BJ (cell line): ENCODE measurements around the gene DMPK. TPM values are rescaled to one million over a fixed set of nuclear protein-coding genes. Genes with fewer than 3 reads are reported as not detected.
A peak's percentile ranks its signal among the peaks of the same experiment; 100 is the strongest.

Source experiments
- CTCF ChIA-PET: fragments of 350-600 bp; formaldehyde crosslinking; extraction: SDS; loops from one replicate; lab custom pipeline; 2021; ENCODE audit warnings: antibody characterized with exemption, inconsistent platforms; lab: Yijun Ruan, JAX
- POLR2A ChIA-PET: fragments of 300-600 bp; sonication (Branson Sonifier 250); formaldehyde crosslinking; extraction: SDS; loops from one replicate; lab custom pipeline; 2021; ENCODE audit warnings: antibody characterized with exemption; lab: Charles Lee
- DNase-seq: peaks from one replicate; pipeline ENCODE4 v3.0.0-alpha.2; 2011; ENCODE audit warnings: low read depth
- H3K27me3 ChIP-seq: 2 replicates; pipeline ENCODE4 v1.6.0; 2011; ENCODE audit warnings: low read length; ENCODE audit not compliant: control insufficient read depth, insufficient read depth
- H3K36me3 ChIP-seq: 2 replicates; pipeline ENCODE4 v1.5.1; 2011; ENCODE audit warnings: low read length; ENCODE audit not compliant: control insufficient read depth, insufficient read depth
- H3K4me3 ChIP-seq: 2 replicates; pipeline ENCODE4 v1.5.1; 2011; ENCODE audit warnings: low read depth, mild to moderate bottlenecking, control low read depth, low read length
- CTCF ChIP-seq: IDR thresholded peaks from 2 replicates; pipeline ENCODE4 v1.5.1; 2011; ENCODE audit warnings: low read depth, mild to moderate bottlenecking, control low read depth, inconsistent platforms, low read length, moderate library complexity; ENCODE audit not compliant: insufficient read depth
- polyA plus RNA-seq: library from polyadenylated mRNA; depleted of rRNA; stranded (reverse); fragments of >200 nt; gene quantifications from 2 replicates; pipeline ENCODE4 v1.2.3, GENCODE V29; 2011

DMPK gene
- polyA plus RNA-seq, 1 experiment = 131 TPM

- Histone ChIP-seq H3K36me3 (no peaks in the 10 kb centered on the region), H3K4me3 (no peak overlapping the region), H3K27me3 (no peaks in the 10 kb centered on the region)
- POLR2A ChIA-PET = no interaction called here
- TF ChIP-seq CTCF = no peak
- DNase-seq = no peak
- CTCF ChIA-PET = interaction anchor here (0.6 kb wide), 1 partner anchor 56 kb away, joined by 3 read pairs; no protein-coding TSS in a partner anchor
Observed at GRCh38 chr19:45742969-45743368, 39.3 kb downstream of the DMPK start.

GRCh38 chr19:45739498-45740439, 42.5 kb downstream of the DMPK start:
- no peak for DNase-seq
- no peaks in the 10 kb centered on the region for H3K27me3 ChIP-seq
- H3K36me3 ChIP-seq = no peaks in the 10 kb centered on the region
- ChIA-PET POLR2A (interaction anchor here (0.5 to 0.6 kb wide), 2 partner anchors 28 to 69 kb away, joined by 4 to 5 read pairs; no protein-coding TSS in a partner anchor), CTCF (interaction anchor here (1.0 to 1.2 kb wide), 2 partner anchors 18 to 47 kb away, joined by 3 read pairs; partner anchors contain the start of gene QPCTL)
- no peak overlapping the region for H3K4me3 ChIP-seq
- TF ChIP-seq CTCF = no peak

- H3K4me3 ChIP-seq = no peak within 1 kb of the TSS
- ChIA-PET POLR2A (no interaction called here), CTCF (interaction anchor here (0.5 to 2.1 kb wide), 2 partner anchors 36 to 41 kb away, joined by 3 to 6 read pairs; partner anchors contain the start of genes QPCTL and SIX5)
- no peak for DNase-seq
- H3K36me3 ChIP-seq = no peaks in the 10 kb centered on the region
- TF ChIP-seq CTCF = no peak
- no peaks in the 10 kb centered on the region for H3K27me3 ChIP-seq
Observed at GRCh38 chr19:45733160-45733810, 49.0 kb downstream of the DMPK start, which contains the start of gene MEIOSIN. TSS of gene MEIOSIN (plus strand) at chr19:45733439. CDS start at chr19:45735377, 1,938 bp downstream.

- TF ChIP-seq CTCF = peak; percentile 36
- CTCF ChIA-PET = interaction anchor here (0.6 to 2.0 kb wide), 7 partner anchors 11 to 68 kb away, joined by 3 to 6 read pairs (median 4); partner anchors contain the start of gene QPCTL
- peak within 1 kb of the TSS; percentile 97 for H3K4me3 ChIP-seq
- POLR2A ChIA-PET = interaction anchor here (0.7 kb wide), 1 partner anchor 1144 kb away, joined by 9 read pairs; no protein-coding TSS in a partner anchor
- no peaks in the 10 kb centered on the region for H3K36me3 ChIP-seq
- H3K27me3 ChIP-seq = no peaks in the 10 kb centered on the region
- DNase-seq = peak; percentile 94
Observed at GRCh38 chr19:45730368-45731288, 51.7 kb downstream of the DMPK start, which contains the start of gene FBXO46. TSS of gene FBXO46 (minus strand) at chr19:45730896. CDS start at chr19:45713495, 17,401 bp downstream.
